ENCODE measurements around the gene MYO1E.

Gene MYO1E

GRCh38 chr15:59321000-59321689, 51.5 kb downstream of the MYO1E start:
- TF ChIP-seq CTCF (IDR thresholded peaks at IDR 0.05; ENCODE audit: low read depth, low read length) = no peak
- Histone ChIP-seq H3K9me3 (ENCODE audit: severe bottlenecking) (no peaks in the 10 kb centered on the region), H3K4me3 (ENCODE audit: low read depth, low read length) (no peak overlapping the region), H3K27me3 (ENCODE audit: insufficient read depth, low read depth, severe bottlenecking) (no peaks in the 10 kb centered on the region), H3K27ac (no peak overlapping the region), H3K36me3 (no peaks in the 10 kb centered on the region)
- DNase-seq = no peak

GRCh38 chr15:59317211-59317610, 55.5 kb downstream of the MYO1E start:
- Histone ChIP-seq H3K4me3 (ENCODE audit: low read depth, low read length) (no peak overlapping the region), H3K36me3 (no peaks in the 10 kb centered on the region), H3K9me3 (ENCODE audit: severe bottlenecking) (no peaks in the 10 kb centered on the region), H3K27me3 (ENCODE audit: insufficient read depth, low read depth, severe bottlenecking) (no peaks in the 10 kb centered on the region), H3K27ac (no peak overlapping the region)
- DNase-seq = no peak
- no peak for TF ChIP-seq CTCF (IDR thresholded peaks at IDR 0.05; ENCODE audit: low read depth, low read length)

- H3K9me3 ChIP-seq (ENCODE audit: severe bottlenecking) = no peaks in the 10 kb centered on the region
- DNase-seq = no peak
- no peak overlapping the region for H3K27ac ChIP-seq
- H3K36me3 ChIP-seq = no peaks in the 10 kb centered on the region
- TF ChIP-seq CTCF (IDR thresholded peaks at IDR 0.05; ENCODE audit: low read depth, low read length) = no peak
- H3K4me3 ChIP-seq (ENCODE audit: low read depth, low read length) = no peak overlapping the region
- no peaks in the 10 kb centered on the region for H3K27me3 ChIP-seq (ENCODE audit: insufficient read depth, low read depth, severe bottlenecking)
Observed at GRCh38 chr15:59315914-59316451, 56.7 kb downstream of the MYO1E start.

GRCh38 chr15:59313641-59314332, 58.9 kb downstream of the MYO1E start:
- Histone ChIP-seq H3K9me3 (ENCODE audit: severe bottlenecking) (no peaks in the 10 kb centered on the region), H3K4me3 (ENCODE audit: low read depth, low read length) (no peak overlapping the region), H3K27ac (no peak overlapping the region), H3K36me3 (no peaks in the 10 kb centered on the region), H3K27me3 (ENCODE audit: insufficient read depth, low read depth, severe bottlenecking) (no peaks in the 10 kb centered on the region)
- no peak for DNase-seq
- no peak for TF ChIP-seq CTCF (IDR thresholded peaks at IDR 0.05; ENCODE audit: low read depth, low read length)

- Histone ChIP-seq H3K4me3 (ENCODE audit: low read depth, low read length) (no peak overlapping the region), H3K27ac (no peak overlapping the region)
- TF ChIP-seq CTCF (IDR thresholded peaks at IDR 0.05; ENCODE audit: low read depth, low read length) = no peak
Observed at GRCh38 chr15:59312205-59312604, 60.5 kb downstream of the MYO1E start.

More at GRCh38 chr15:59312205-59312604, 60.5 kb downstream of the MYO1E start:
- DNase-seq = no peak
- Histone ChIP-seq H3K36me3 (no peaks in the 10 kb centered on the region), H3K9me3 (ENCODE audit: severe bottlenecking) (no peaks in the 10 kb centered on the region), H3K27me3 (ENCODE audit: insufficient read depth, low read depth, severe bottlenecking) (no peaks in the 10 kb centered on the region)
